GM12874 (cell line): ENCODE data around the gene GTF2F1.

Source experiments
- CTCF ChIP-seq: IDR thresholded peaks from 2 replicates; pipeline ENCODE4 v1.5.1; 2011; ENCODE audit warnings: low read depth, mild to moderate bottlenecking, control low read depth, low read length, moderate library complexity; ENCODE audit not compliant: insufficient read depth

The GTF2F1 gene, protein sequence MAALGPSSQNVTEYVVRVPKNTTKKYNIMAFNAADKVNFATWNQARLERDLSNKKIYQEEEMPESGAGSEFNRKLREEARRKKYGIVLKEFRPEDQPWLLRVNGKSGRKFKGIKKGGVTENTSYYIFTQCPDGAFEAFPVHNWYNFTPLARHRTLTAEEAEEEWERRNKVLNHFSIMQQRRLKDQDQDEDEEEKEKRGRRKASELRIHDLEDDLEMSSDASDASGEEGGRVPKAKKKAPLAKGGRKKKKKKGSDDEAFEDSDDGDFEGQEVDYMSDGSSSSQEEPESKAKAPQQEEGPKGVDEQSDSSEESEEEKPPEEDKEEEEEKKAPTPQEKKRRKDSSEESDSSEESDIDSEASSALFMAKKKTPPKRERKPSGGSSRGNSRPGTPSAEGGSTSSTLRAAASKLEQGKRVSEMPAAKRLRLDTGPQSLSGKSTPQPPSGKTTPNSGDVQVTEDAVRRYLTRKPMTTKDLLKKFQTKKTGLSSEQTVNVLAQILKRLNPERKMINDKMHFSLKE

GRCh38 chr19:6393074-6393982 is at the start of gene GTF2F1:
Gene GTF2F1 (minus strand): TSS chr19:6393164. CDS start chr19:6392995, 169 bp downstream.
- TF ChIP-seq CTCF = 0 out of 2 replicates have a peak, but pooled peaks have one; percentile 15

GRCh38 chr19:6442087-6442688 is 49.2 kb upstream of the GTF2F1 start:
- no peak for TF ChIP-seq CTCF

DNA sequence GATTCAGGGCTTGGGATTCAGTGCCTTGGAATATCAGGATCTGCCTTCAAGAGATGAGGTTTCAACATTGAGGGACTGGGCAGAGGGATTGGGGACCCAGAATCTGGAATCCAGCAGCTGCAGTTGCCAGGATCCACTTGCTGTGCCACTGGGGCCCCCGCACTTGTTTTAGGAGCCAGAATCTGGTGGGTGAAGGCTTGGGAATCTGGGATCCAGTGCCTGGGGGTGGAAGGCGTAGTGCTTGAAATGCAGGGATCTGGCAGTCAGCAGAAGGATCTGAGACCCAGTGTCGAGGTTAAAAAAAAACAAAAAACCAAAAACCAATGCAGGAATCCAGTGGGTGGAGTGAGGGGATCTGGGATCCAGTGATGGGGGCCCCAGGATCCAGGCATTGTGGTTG is 47.9 kb upstream of the GTF2F1 start:
- no peak for TF ChIP-seq CTCF

GRCh38 chr19:6439743-6440142 is 46.8 kb upstream of the GTF2F1 start:
- TF ChIP-seq CTCF = no peak

- TF ChIP-seq CTCF = no peak
These were observed 40.7 kb upstream of the GTF2F1 start, which contains the start of gene SLC25A41 for GRCh38 chr19:6433663-6434062. Gene SLC25A41 (minus strand): TSS chr19:6433763. CDS start chr19:6433693, 70 bp downstream.

GRCh38 chr19:6433165-6433564 is 40.2 kb upstream of the GTF2F1 start:
- no peak for TF ChIP-seq CTCF
